Measurements from ENCODE around the gene RGS9. TPM values are rescaled to one million over a fixed set of nuclear protein-coding genes. Genes with fewer than 3 reads are reported as not detected.

Gene RGS9
- total and polyA plus RNA-seq, 10 of the 15 experiments (the other 5 are each of a cell fraction or from before 2014, with no cell fraction given): 1.1 to 10.6 (median 5.6) TPM

DNA sequence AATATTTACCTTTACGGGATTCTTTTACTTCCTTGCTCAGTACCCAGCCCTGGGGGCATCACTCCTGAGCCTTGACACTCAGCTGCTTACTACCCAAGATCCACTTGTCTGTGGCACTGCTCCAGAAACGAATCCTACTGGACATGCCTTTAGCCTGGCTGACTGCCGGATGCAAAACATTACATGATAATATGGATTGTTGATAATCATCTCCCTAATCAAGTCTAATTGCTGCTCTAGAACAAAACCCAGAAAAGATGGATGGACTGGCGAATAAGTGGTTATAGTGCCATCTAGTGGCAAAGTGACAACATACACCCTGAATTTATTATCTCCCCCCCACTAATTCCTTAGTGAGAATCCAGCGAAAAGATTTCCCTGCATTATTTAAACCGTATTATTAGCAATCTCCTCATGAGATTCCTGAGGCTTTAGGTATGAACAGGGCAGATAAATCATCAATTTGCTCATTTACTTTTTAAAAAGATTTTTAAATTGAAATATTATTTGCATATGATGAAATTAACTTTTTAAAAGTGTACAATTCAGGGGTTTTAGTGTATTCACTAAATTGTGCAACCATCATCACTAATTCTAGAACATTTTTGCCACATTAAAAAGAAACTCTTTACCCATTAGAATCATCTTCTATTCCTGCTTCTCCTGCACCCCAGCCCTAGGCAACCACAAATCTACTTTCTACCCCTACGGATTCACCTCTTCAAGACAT, 61.6 kb downstream of the RGS9 start:
- in situ Hi-C loops (cut with MboI): no loop called here

More for the DNA sequence above, 61.6 kb downstream of the RGS9 start:
- DNase-seq (ENCODE audit: low read depth, low spot score): peak; percentile 38
- Histone ChIP-seq H3K27ac (ENCODE audit: control insufficient read depth, insufficient read depth) (no peak overlapping the region), H4K20me1 (ENCODE audit: control insufficient read depth, insufficient read depth) (no peaks in the 10 kb centered on the region), H3K4me3 (no peak overlapping the region), H3K4me1 (ENCODE audit: control insufficient read depth, insufficient read depth, low read length) (no peaks in the 10 kb centered on the region), H3K27me3 (replicated peaks in 1 of 2; ENCODE audit: control insufficient read depth in 2 of 2, insufficient read depth in 2 of 2, low read length in 1 of 2) (no peaks in the 10 kb centered on the region), H3K79me2 (ENCODE audit: control insufficient read depth, insufficient read depth, low read length) (no peaks in the 10 kb centered on the region), H3K9ac (ENCODE audit: control insufficient read depth, insufficient read depth, low read length) (no peak overlapping the region), H3K9me3 (replicated peaks; ENCODE audit: control insufficient read depth, insufficient read depth, low read length) (no peaks in the 10 kb centered on the region), H2AFZ (ENCODE audit: control insufficient read depth, low read depth, low read length) (no peak overlapping the region), H3K36me3 (ENCODE audit: control insufficient read depth in 2 of 2, insufficient read depth in 2 of 2, low read length in 1 of 2) (no peaks in the 10 kb centered on the region), H3K4me2 (ENCODE audit: control insufficient read depth, insufficient read depth) (no peak overlapping the region)
- RAD21 ChIA-PET (ENCODE audit: unreplicated experiment): interaction anchor here (0.7 to 3.3 kb wide), 10 partner anchors 10 to 258 kb away, joined by 3 to 21 read pairs (median 3); partner anchors contain the start of gene RGS9
- SMC1A ChIA-PET (ENCODE audit: uncharacterized antibody, unreplicated experiment): interaction anchor here (0.7 to 3.6 kb wide), 10 partner anchors 12 to 258 kb away, joined by 3 to 19 read pairs (median 6); partner anchors contain the start of gene RGS9
- WGBS (ENCODE audit: insufficient coverage, insufficient replicate concordance, low lambda C conversion rate, missing lambda C conversion rate): 14% methylated on average over 7 of the region's 7 CpGs
- TF ChIP-seq YY1 (IDR thresholded peaks at IDR 0.05; ENCODE audit: low read depth, low read length) (peak; percentile 46; the same call in 1 of the 2 replicates), ZNF207 (IDR thresholded peaks at IDR 0.05; ENCODE audit: borderline replicate concordance) (no peak), TBL1XR1 (IDR thresholded peaks at IDR 0.05; ENCODE audit: low read depth, low read length) (peak; percentile 38; the same call in 1 of the 2 replicates), SPI1 (IDR thresholded peaks at IDR 0.05; ENCODE audit: borderline replicate concordance, insufficient read depth, low read depth, low read length) (no peak), ZZZ3 (IDR thresholded peaks at IDR 0.05; ENCODE audit: control insufficient read depth, insufficient read length, low read depth) (no peak), FOS (IDR thresholded peaks at IDR 0.05; ENCODE audit: borderline replicate concordance, extremely low read depth, insufficient read length) (no peak), STAT1 (conservative IDR thresholded peaks at IDR 0.05) (no peak), SMAD5 (IDR thresholded peaks at IDR 0.05; ENCODE audit: low read depth) (no peak), RAD21 (IDR thresholded peaks at IDR 0.05; ENCODE audit: insufficient read depth, low read depth, low read length) (peak; percentile 91), SMC3 (IDR thresholded peaks at IDR 0.05; ENCODE audit: borderline replicate concordance, low read length) (peak; percentile 91)
- TF ChIP-seq, protein P1, sequence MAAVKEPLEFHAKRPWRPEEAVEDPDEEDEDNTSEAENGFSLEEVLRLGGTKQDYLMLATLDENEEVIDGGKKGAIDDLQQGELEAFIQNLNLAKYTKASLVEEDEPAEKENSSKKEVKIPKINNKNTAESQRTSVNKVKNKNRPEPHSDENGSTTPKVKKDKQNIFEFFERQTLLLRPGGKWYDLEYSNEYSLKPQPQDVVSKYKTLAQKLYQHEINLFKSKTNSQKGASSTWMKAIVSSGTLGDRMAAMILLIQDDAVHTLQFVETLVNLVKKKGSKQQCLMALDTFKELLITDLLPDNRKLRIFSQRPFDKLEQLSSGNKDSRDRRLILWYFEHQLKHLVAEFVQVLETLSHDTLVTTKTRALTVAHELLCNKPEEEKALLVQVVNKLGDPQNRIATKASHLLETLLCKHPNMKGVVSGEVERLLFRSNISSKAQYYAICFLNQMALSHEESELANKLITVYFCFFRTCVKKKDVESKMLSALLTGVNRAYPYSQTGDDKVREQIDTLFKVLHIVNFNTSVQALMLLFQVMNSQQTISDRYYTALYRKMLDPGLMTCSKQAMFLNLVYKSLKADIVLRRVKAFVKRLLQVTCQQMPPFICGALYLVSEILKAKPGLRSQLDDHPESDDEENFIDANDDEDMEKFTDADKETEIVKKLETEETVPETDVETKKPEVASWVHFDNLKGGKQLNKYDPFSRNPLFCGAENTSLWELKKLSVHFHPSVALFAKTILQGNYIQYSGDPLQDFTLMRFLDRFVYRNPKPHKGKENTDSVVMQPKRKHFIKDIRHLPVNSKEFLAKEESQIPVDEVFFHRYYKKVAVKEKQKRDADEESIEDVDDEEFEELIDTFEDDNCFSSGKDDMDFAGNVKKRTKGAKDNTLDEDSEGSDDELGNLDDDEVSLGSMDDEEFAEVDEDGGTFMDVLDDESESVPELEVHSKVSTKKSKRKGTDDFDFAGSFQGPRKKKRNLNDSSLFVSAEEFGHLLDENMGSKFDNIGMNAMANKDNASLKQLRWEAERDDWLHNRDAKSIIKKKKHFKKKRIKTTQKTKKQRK (IDR thresholded peaks at IDR 0.05; ENCODE audit: low read depth, low read length): no peak
- TF ChIP-seq, protein P2, sequence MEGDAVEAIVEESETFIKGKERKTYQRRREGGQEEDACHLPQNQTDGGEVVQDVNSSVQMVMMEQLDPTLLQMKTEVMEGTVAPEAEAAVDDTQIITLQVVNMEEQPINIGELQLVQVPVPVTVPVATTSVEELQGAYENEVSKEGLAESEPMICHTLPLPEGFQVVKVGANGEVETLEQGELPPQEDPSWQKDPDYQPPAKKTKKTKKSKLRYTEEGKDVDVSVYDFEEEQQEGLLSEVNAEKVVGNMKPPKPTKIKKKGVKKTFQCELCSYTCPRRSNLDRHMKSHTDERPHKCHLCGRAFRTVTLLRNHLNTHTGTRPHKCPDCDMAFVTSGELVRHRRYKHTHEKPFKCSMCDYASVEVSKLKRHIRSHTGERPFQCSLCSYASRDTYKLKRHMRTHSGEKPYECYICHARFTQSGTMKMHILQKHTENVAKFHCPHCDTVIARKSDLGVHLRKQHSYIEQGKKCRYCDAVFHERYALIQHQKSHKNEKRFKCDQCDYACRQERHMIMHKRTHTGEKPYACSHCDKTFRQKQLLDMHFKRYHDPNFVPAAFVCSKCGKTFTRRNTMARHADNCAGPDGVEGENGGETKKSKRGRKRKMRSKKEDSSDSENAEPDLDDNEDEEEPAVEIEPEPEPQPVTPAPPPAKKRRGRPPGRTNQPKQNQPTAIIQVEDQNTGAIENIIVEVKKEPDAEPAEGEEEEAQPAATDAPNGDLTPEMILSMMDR (IDR thresholded peaks at IDR 0.05 in 2 of 3, conservative IDR thresholded peaks at IDR 0.05 in 1 of 3; ENCODE audit: control insufficient read depth in 2 of 3, extremely low read depth in 1 of 3, insufficient read depth in 1 of 3, low read depth in 3 of 3, low read length in 3 of 3): peak; percentile 48 to 85 (median 65)
- peak; percentile 78 for ATAC-seq
- POLR2A ChIA-PET: no interaction called here
- peak; percentile 65 for FAIRE-seq
- CTCF ChIA-PET: interaction anchor here (0.5 to 3.6 kb wide), 22 partner anchors 9 to 364 kb away, joined by 3 to 30 read pairs (median 6); partner anchors contain the start of gene RGS9
- intact Hi-C loops (cut with micrococcal nuclease; ENCODE audit: unreplicated experiment): loop anchor here (1.0 to 5.0 kb wide), 6 partner anchors 62 to 272 kb away; partner anchors contain the start of genes GNA13 and RGS9
- BruUV-seq (replicated peaks): no TSS peak

Data from GM12878 (cell line).